ENCODE results near the gene PIAS1. TPM values are rescaled to one million over a fixed set of nuclear protein-coding genes. Genes with fewer than 3 reads are reported as not detected.

PIAS1 gene
- total RNA-seq, 1 donor from 2014 or later = 17.1 TPM

GRCh38 chr15:68081869-68082505 lies 27.9 kb downstream of the PIAS1 start:
- intact Hi-C loops (cut with DNase I) = no loop called here
- peaks cover 4 to 45% of the 10 kb centered on the region in 2 donors for H3K4me1 ChIP-seq

GRCh38 chr15:68082735-68083134 lies 28.6 kb downstream of the PIAS1 start:
- no peak for DNase-seq (ENCODE audit: low spot score in 2 of 2)
- intact Hi-C loops (cut with DNase I) = no loop called here
- TF ChIP-seq CTCF (IDR thresholded peaks at IDR 0.05) = no peak
- Histone ChIP-seq H3K4me1 (peaks cover 0 to 37% of the 10 kb centered on the region in 2 donors), H3K4me3 (no peak overlapping the region), H3K27ac (no peak overlapping the region), H3K36me3 (peaks cover 0 to 10% of the 10 kb centered on the region in 2 donors), H3K9me3 (no peaks in the 10 kb centered on the region), H3K27me3 (no peaks in the 10 kb centered on the region)

More at GRCh38 chr15:68081869-68082505, 27.9 kb downstream of the PIAS1 start:
- Histone ChIP-seq H3K4me3 (no peak overlapping the region), H3K27ac (no peak overlapping the region), H3K36me3 (peaks cover 0 to 6% of the 10 kb centered on the region in 2 donors), H3K27me3 (no peaks in the 10 kb centered on the region), H3K9me3 (no peaks in the 10 kb centered on the region)
- no peak for TF ChIP-seq CTCF (IDR thresholded peaks at IDR 0.05)
- no peak for DNase-seq (ENCODE audit: low spot score in 2 of 2)

- no peak for DNase-seq (ENCODE audit: low spot score in 2 of 2)
- Histone ChIP-seq H3K36me3 (peaks cover 0 to 10% of the 10 kb centered on the region in 2 donors), H3K27ac (no peak overlapping the region), H3K9me3 (no peaks in the 10 kb centered on the region), H3K27me3 (no peaks in the 10 kb centered on the region), H3K4me1 (peaks cover 0 to 32% of the 10 kb centered on the region in 2 donors), H3K4me3 (no peak overlapping the region)
- intact Hi-C loops (cut with DNase I) = no loop called here
- TF ChIP-seq CTCF (IDR thresholded peaks at IDR 0.05) = no peak
Observed at GRCh38 chr15:68083463-68083862, 29.3 kb downstream of the PIAS1 start.

- H3K9me3 ChIP-seq = no peaks in the 10 kb centered on the region
- H3K27me3 ChIP-seq = no peaks in the 10 kb centered on the region
- H3K36me3 ChIP-seq = peaks cover 0 to 14% of the 10 kb centered on the region in 2 donors
- no peak overlapping the region for H3K27ac ChIP-seq
- intact Hi-C loops (cut with DNase I) = no loop called here
- TF ChIP-seq CTCF (IDR thresholded peaks at IDR 0.05) = no peak
- no peak overlapping the region for H3K4me3 ChIP-seq
- DNase-seq (ENCODE audit: low spot score in 2 of 2) = no peak
- H3K4me1 ChIP-seq = peaks cover 0 to 32% of the 10 kb centered on the region in 2 donors
Observed at GRCh38 chr15:68085052-68085451, 30.9 kb downstream of the PIAS1 start.

GRCh38 chr15:68091743-68092142 lies 37.6 kb downstream of the PIAS1 start:
- no peak overlapping the region for H3K4me3 ChIP-seq
- intact Hi-C loops (cut with DNase I) = no loop called here
- no peak for TF ChIP-seq CTCF (IDR thresholded peaks at IDR 0.05)
- no peak overlapping the region for H3K27ac ChIP-seq
- H3K9me3 ChIP-seq = peaks cover 8 to 10% of the 10 kb centered on the region in 2 donors
- peaks cover 0 to 5% of the 10 kb centered on the region in 2 donors for H3K4me1 ChIP-seq
- peaks cover 0 to 16% of the 10 kb centered on the region in 2 donors for H3K36me3 ChIP-seq
- no peaks in the 10 kb centered on the region for H3K27me3 ChIP-seq
- no peak for DNase-seq (ENCODE audit: low spot score in 2 of 2)
